Muscle layer of duodenum (tissue), 2 donors: ENCODE measurements around the gene NRXN2.

Source experiments
- H3K27ac ChIP-seq: one replicate; pipeline ENCODE4 v1.7.0; 2013; ENCODE audit warnings: mild to moderate bottlenecking, low read length
- H3K27me3 ChIP-seq: one replicate; pipeline ENCODE4 v1.7.0; 2013; ENCODE audit warnings: low read depth, mild to moderate bottlenecking, control low read depth, low read length
- H3K36me3 ChIP-seq, 2 donors: one replicate each; pipeline ENCODE4 v1.7.0; 2013; ENCODE audit warnings: low read length in 2 of 2, control low read depth in 1 of 2, mild to moderate bottlenecking in 1 of 2; ENCODE audit not compliant: insufficient read depth in 2 of 2, control insufficient read depth in 1 of 2
- H3K4me1 ChIP-seq, 2 donors: one replicate each; pipeline ENCODE4 v1.7.0; 2013; ENCODE audit warnings: low read length in 2 of 2, mild to moderate bottlenecking in 2 of 2, control low read depth in 1 of 2, moderate library complexity in 1 of 2; ENCODE audit not compliant: insufficient read depth in 2 of 2, control insufficient read depth in 1 of 2
- H3K4me3 ChIP-seq, 2 donors: one replicate each; pipeline ENCODE4 v1.7.0; 2013; ENCODE audit warnings: low read length in 2 of 2, low read depth in 1 of 2, mild to moderate bottlenecking in 1 of 2
- H3K9me3 ChIP-seq, 2 donors: one replicate each; pipeline ENCODE4 v1.7.0; 2013; ENCODE audit warnings: low read length in 2 of 2, control low read depth in 1 of 2, mild to moderate bottlenecking in 1 of 2; ENCODE audit not compliant: control insufficient read depth in 1 of 2
- donor health status: healthy.

Gene NRXN2

DNA sequence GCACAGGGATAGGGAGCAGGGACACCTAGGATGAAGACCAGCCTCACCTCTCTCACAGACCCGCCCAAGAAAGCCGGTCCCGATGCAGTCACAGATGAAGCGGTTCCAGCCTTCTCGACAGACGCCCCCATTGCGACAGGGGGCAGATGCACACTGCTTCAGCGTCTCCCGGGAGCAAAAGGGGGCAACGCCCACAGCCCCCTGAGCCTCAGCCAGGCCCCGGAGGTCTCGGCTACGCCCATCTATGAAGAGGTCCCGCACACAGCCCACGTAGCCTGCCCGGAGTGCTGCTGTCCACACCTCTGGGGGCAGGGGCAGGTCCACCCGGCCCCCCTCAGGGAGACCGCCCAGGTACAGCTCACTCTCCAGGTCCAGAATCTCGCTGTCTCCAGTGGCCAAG, 62.3 kb downstream of the NRXN2 start:
- H3K27ac ChIP-seq, result no peak overlapping the region
- H3K36me3 ChIP-seq, result peaks cover 0 to 12% of the 10 kb centered on the region in 2 donors
- H3K4me1 ChIP-seq, result no peaks in the 10 kb centered on the region
- H3K4me3 ChIP-seq, result no peak overlapping the region
- no peaks in the 10 kb centered on the region for H3K9me3 ChIP-seq
- no peaks in the 10 kb centered on the region for H3K27me3 ChIP-seq

DNA sequence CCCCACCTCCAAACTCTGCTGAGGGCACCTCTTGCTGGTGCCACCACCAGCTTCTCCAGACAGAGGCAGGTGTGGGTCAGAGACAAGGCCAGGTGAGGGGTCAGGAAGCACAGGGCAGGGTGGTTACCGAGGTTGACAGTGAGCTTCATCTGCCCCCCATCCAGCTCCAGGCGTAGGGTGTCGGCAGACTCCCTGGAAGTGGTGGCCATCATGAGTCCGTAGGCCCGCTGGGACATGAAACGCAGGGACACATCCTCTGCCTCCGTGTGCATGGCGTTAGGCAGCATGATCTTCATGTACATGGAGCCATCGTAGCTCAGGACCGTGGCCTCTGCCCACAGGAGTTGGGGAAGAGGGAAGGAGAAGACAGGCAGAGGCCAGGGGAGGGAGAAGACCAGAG, 62.8 kb downstream of the NRXN2 start:
- H3K27me3 ChIP-seq, result no peaks in the 10 kb centered on the region
- peaks cover 0 to 12% of the 10 kb centered on the region in 2 donors for H3K36me3 ChIP-seq
- no peaks in the 10 kb centered on the region for H3K9me3 ChIP-seq
- no peak overlapping the region for H3K27ac ChIP-seq
- no peaks in the 10 kb centered on the region for H3K4me1 ChIP-seq
- H3K4me3 ChIP-seq, result no peak overlapping the region

DNA sequence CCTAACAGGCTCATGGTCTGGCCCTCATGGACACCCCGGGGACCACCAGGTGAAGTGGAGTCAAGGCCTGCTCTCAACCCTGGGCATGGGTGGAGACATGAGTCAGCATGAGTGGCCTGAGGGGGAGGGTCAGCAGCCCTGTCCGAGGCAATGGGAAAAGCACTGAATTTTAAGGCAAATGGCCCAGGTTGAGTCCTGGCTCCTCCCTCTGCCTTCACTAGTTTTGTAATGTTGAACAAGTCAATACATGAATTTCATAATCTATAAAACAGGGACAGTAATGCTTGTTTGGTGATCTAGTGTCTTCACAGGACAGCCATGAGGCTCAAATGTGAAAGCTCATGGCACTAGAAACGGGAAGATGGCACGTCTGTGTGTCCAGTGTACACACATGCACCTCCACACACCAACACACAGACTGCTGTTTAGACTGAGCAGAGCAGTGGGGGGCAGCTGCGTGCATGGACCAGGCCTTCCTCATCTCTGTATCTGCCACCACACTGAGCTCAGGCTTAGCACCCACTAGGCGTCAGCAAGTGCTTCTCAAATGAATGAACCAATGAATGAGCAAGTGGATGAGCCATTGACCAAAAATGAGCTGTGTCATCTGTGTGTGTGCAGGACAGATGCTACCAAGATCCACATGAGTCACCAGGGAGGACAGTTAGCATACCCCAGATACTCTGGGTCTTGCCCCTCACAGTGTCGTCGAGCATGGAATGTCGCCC, 63.4 kb downstream of the NRXN2 start:
- no peaks in the 10 kb centered on the region for H3K27me3 ChIP-seq
- H3K36me3 ChIP-seq, result peaks cover 0 to 12% of the 10 kb centered on the region in 2 donors
- H3K9me3 ChIP-seq, result no peaks in the 10 kb centered on the region
- no peak overlapping the region for H3K27ac ChIP-seq
- H3K4me3 ChIP-seq, result no peak overlapping the region
- no peaks in the 10 kb centered on the region for H3K4me1 ChIP-seq

GRCh38 chr11:64658265-64658664, 64.7 kb downstream of the NRXN2 start:
- H3K4me1 ChIP-seq, result no peaks in the 10 kb centered on the region
- no peak overlapping the region for H3K4me3 ChIP-seq
- H3K36me3 ChIP-seq, result peaks cover 0 to 12% of the 10 kb centered on the region in 2 donors
- no peaks in the 10 kb centered on the region for H3K9me3 ChIP-seq
- H3K27ac ChIP-seq, result no peak overlapping the region
- H3K27me3 ChIP-seq, result no peaks in the 10 kb centered on the region

DNA sequence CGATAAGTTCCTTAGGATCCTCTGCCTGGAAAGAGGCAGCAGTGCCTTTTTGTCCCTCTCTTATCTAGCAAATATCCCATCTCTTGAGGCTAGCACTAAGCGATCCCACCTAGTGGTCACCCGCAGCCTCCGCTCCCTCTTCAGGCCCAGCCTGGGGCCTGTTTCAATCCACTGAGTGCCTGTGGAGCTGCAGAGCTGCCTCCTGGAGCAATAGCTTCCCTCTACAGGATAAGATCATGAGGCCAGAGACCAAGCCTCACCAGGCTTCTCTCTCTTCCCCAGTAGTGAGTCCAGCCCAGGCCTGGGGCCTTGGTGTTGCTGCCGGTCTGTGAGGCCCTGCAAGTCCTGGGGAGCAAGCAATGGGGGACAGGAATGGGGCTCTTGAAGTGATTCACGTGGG, 66.1 kb downstream of the NRXN2 start:
- H3K36me3 ChIP-seq, result peaks cover 0 to 12% of the 10 kb centered on the region in 2 donors
- no peaks in the 10 kb centered on the region for H3K4me1 ChIP-seq
- no peaks in the 10 kb centered on the region for H3K27me3 ChIP-seq
- H3K9me3 ChIP-seq, result no peaks in the 10 kb centered on the region
- H3K4me3 ChIP-seq, result no peak overlapping the region
- H3K27ac ChIP-seq, result no peak overlapping the region

GRCh38 chr11:64655941-64656601, 66.9 kb downstream of the NRXN2 start:
- no peak overlapping the region for H3K27ac ChIP-seq

DNA sequence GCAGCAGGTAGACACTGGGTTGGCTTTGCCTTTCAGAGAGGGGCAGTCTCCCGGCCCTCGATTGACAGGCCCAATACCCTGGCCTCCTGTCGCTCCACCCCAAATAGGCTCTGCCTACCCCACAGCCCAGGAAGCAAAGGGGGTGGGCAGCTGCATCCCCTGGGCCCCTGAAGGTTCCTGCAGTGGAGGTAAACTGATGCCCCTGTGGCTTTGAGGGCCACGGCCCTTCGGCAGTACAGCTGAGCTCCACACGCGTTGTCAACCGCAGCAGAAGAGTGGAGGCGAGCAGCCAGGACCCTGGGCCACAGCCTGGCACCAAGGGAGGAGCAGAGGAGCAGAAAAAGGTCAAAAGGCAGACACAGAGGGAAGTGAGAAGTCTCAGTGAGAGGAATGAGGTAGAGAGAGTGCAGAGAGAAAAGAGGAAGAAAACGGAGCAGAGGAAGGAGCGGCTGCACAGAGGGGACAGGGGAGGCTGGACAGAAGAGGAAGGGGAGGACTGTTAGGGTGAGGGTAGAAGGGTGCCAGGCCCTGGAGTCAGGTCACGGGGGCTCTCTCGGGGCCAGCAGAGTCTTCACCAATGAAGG, 67.9 kb downstream of the NRXN2 start:
- Histone ChIP-seq H3K9me3 (no peaks in the 10 kb centered on the region), H3K36me3 (peaks cover 0 to 3% of the 10 kb centered on the region in 2 donors), H3K27me3 (no peaks in the 10 kb centered on the region), H3K27ac (no peak overlapping the region), H3K4me3 (no peak overlapping the region), H3K4me1 (no peaks in the 10 kb centered on the region)

More at GRCh38 chr11:64655941-64656601, 66.9 kb downstream of the NRXN2 start:
- no peaks in the 10 kb centered on the region for H3K27me3 ChIP-seq
- no peaks in the 10 kb centered on the region for H3K4me1 ChIP-seq
- H3K9me3 ChIP-seq, result no peaks in the 10 kb centered on the region
- H3K4me3 ChIP-seq, result no peak overlapping the region
- peaks cover 0 to 12% of the 10 kb centered on the region in 2 donors for H3K36me3 ChIP-seq

GRCh38 chr11:64654439-64654838, 68.6 kb downstream of the NRXN2 start:
- no peaks in the 10 kb centered on the region for H3K9me3 ChIP-seq
- H3K4me1 ChIP-seq, result no peaks in the 10 kb centered on the region
- H3K27ac ChIP-seq, result no peak overlapping the region
- H3K36me3 ChIP-seq, result peaks cover 0 to 1% of the 10 kb centered on the region in 2 donors
- H3K4me3 ChIP-seq, result no peak overlapping the region
- no peaks in the 10 kb centered on the region for H3K27me3 ChIP-seq

DNA sequence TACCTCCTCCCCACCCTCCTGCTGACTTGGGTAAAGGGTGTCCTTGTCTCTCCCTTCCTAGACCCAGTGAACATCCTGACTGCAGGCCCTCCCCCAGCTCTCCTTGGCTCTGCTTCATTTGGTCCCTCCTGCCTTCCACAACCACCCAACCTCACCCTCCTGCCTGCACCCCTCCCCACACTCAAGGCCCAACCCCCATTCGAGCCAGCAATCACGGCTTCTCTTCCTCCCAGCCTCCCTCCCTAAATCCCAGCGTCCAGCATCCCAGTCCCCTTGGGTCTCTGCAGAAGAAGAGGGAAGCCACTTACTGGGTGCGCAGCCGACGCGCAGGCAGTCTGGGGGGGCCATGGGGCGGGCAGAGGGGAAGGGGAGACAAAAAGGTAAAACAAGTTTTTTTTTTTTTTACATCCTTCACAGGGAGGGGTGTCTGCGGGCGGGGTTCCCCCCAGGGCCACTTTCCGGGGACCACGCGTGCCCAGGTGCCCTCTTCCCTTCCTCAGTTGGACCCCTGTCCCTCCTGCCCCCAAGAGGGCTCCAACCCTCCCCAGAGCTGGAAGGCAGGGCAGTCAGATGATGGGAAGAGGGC, 69.5 kb downstream of the NRXN2 start:
- Histone ChIP-seq H3K27ac (no peak overlapping the region), H3K9me3 (no peaks in the 10 kb centered on the region), H3K36me3 (no peaks in the 10 kb centered on the region), H3K27me3 (no peaks in the 10 kb centered on the region), H3K4me1 (no peaks in the 10 kb centered on the region), H3K4me3 (no peak overlapping the region)

DNA sequence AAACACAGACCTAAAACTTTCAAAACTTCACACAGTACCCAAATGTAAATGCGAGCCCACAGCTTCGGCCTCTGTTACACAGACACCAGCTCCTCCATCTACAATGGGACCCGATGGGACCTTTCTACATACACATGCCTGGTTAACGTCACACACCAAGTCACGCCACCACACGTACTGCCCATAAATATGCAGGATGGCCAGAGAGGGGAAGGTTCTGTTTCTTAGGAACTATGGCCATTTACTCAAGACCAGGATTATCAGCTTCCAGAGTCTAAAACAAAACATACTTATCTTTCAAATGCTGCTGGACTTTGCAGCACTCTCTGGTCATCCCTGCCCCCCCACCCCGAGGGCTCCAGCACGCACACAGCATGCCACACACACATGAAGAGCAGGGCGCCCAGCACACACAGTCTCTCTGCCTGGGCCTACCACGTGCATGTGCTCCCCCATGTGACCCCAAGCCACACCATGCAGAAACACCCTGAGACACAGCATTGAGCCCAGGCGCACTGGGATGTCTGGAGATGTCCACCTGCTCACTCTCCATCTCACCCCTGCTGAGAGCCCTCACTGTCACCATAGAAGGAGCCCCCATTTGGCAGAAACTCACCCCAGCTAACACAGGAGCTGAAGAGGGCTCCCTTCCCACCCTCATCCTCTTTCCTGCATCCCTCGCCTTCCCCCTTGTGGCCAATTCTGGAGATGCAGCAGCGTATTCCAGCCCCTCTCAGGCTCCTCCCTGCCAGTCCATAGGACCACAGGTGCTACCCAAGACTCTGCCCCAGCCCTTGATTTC, 70.2 kb downstream of the NRXN2 start:
- Histone ChIP-seq H3K4me1 (no peaks in the 10 kb centered on the region), H3K36me3 (no peaks in the 10 kb centered on the region), H3K4me3 (no peak overlapping the region), H3K27ac (no peak overlapping the region), H3K9me3 (no peaks in the 10 kb centered on the region), H3K27me3 (no peaks in the 10 kb centered on the region)
